ENCODE data around the gene PSMB5.
"Not testable (repeated sequence)": the region's sequence is repeated elsewhere in the genome, so short reads cannot be mapped to it uniquely, and the experiment has no call there.

The PSMB5 gene

DNA sequence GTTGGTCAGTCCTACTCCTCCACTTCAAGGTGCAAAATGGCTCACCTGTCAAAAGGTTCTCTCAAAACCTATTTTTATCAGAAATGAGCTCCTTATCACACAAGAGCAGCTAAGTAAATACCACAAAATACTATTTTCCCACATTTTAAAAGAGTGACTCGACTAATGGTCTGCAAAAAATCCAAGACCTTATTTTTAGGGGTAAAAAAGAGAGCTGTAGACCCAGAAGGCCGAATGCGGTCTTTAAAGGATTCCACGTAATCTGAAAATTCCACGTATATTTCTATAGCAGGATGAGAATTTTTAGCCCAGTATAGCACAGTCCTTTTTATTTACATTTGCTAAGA lies 28.5 kb downstream of the PSMB5 start:
- H3K4me2 ChIP-seq (ENCODE audit: low read length, poor library complexity, severe bottlenecking) = peak overlapping the region; percentile 51
- no peak overlapping the region for H2AFZ ChIP-seq (ENCODE audit: low read depth, low read length)
- H2AK5ac ChIP-seq (ENCODE audit: low read length, severe bottlenecking) = no peak overlapping the region
- no peaks in the 10 kb centered on the region for H3K4me1 ChIP-seq (ENCODE audit: control insufficient read depth, insufficient read depth, low read depth, low read length)
- no peak overlapping the region for H3K4ac ChIP-seq (ENCODE audit: low read depth in 1 of 2, low read length in 2 of 2)
- H4K91ac ChIP-seq (ENCODE audit: low read length) = no peak overlapping the region
- no peak overlapping the region for H2BK120ac ChIP-seq (ENCODE audit: low read depth, low read length)
- H3K9ac ChIP-seq (ENCODE audit: low read length) = peak overlapping the region; percentile 90
- no peak for DNase-seq
- H2BK12ac ChIP-seq (ENCODE audit: low read length in 2 of 2) = no peak overlapping the region
- peak overlapping the region; percentile 94 for H3K27ac ChIP-seq (ENCODE audit: low read length, poor library complexity, severe bottlenecking)
- no peak overlapping the region for H3K23ac ChIP-seq (ENCODE audit: low read length in 2 of 2)
- H3K9me3 ChIP-seq (ENCODE audit: control insufficient read depth, low read length) = no peaks in the 10 kb centered on the region
- no peaks in the 10 kb centered on the region for H3K36me3 ChIP-seq (ENCODE audit: control insufficient read depth in 1 of 2, insufficient read depth in 2 of 2, low read depth in 1 of 2, low read length in 2 of 2)
- H3K27me3 ChIP-seq (ENCODE audit: control insufficient read depth in 1 of 2, insufficient read depth in 1 of 2, low read length in 2 of 2) = no peaks in the 10 kb centered on the region
- H3K4me3 ChIP-seq (ENCODE audit: insufficient read depth in 1 of 2, low read depth in 1 of 2, low read length in 2 of 2) = peak overlapping the region in 1 of 2 experiments; percentile 90
- H4K8ac ChIP-seq (ENCODE audit: low read length) = no peak overlapping the region
- H2BK5ac ChIP-seq (ENCODE audit: low read depth, low read length, poor library complexity, severe bottlenecking) = no peak overlapping the region
- H2BK15ac ChIP-seq (ENCODE audit: low read depth, poor library complexity, severe bottlenecking) = no peak overlapping the region
- no peaks in the 10 kb centered on the region for H3K79me1 ChIP-seq (replicated peaks; ENCODE audit: low read length, poor library complexity, severe bottlenecking)
- 89% methylated on average over 5 of the region's 5 CpGs for WGBS
- no peak overlapping the region for H3K18ac ChIP-seq (ENCODE audit: low read depth in 1 of 2, low read length in 2 of 2)
- H3K14ac ChIP-seq (ENCODE audit: low read length in 2 of 2) = no peak overlapping the region

DNA sequence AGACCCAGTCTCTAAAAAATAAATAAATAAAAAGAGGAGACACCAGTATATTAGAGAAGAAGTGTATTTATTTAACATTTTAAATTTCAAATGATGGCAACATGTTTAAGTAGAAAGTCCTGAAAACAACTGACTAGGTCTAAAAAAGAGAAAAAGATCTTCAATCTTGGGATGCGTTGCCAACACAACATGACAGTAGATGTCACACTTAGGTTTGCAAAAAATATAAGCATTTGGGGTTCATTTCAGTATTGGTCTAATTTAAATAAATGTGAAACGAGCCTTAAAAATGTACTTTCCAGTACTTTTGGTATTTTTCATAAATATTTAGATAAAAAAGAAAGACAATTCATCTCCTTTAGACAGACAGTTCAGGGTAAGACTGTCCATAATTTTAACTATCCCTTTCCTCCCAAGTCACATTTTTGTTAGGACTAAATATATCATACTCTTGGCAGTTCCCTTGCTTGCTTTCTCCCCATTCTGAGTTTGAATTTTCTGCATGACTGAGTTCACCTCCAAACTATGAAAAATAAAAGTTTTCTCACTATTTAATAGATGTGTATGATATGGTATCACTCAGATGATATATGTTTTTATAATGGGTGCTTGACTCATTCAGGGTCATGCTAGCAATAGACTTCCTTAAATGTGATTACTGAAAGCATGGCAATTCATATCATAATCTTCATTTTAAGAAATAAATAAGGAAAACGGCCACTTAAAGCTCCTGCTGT lies 29.1 kb downstream of the PSMB5 start:
- H3K36me3 ChIP-seq (ENCODE audit: control insufficient read depth in 1 of 2, insufficient read depth in 2 of 2, low read depth in 1 of 2, low read length in 2 of 2) = no peaks in the 10 kb centered on the region
- H3K14ac ChIP-seq (ENCODE audit: low read length in 2 of 2) = no peak overlapping the region

DNA sequence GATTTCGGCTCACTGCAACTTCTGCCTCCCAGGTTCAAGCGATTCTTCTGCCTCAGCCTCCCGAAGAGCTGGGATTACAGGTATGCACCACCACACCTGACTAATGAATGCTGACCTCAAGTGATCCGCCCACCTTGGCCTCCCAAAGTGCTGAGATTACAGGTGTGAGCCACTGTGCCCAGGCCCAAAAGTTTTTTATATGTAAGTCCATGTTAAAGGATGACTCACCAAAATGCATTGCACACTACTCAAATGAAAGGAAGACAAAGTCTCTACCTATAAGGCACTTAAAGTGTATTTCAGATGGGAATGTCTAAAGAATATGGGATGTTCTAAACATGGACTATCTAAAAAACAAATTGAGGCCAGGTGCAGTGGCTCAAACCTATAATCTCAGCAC lies 30.4 kb downstream of the PSMB5 start:
- not testable (repeated sequence) for H3K4me3 ChIP-seq (ENCODE audit: insufficient read depth in 1 of 2, low read depth in 1 of 2, low read length in 2 of 2)
- WGBS = 100% methylated on average over 4 of the region's 4 CpGs

More for the DNA sequence above, 29.1 kb downstream of the PSMB5 start:
- WGBS = 77% methylated on average over 2 of the region's 3 CpGs
- Histone ChIP-seq H3K4me3 (ENCODE audit: insufficient read depth in 1 of 2, low read depth in 1 of 2, low read length in 2 of 2) (peak overlapping the region in 1 of 2 experiments; percentile 90), H3K18ac (ENCODE audit: low read depth in 1 of 2, low read length in 2 of 2) (no peak overlapping the region), H3K23ac (ENCODE audit: low read length in 2 of 2) (no peak overlapping the region), H3K4me2 (ENCODE audit: low read length, poor library complexity, severe bottlenecking) (peak overlapping the region; percentile 51), H3K4me1 (ENCODE audit: control insufficient read depth, insufficient read depth, low read depth, low read length) (no peaks in the 10 kb centered on the region), H3K9me3 (ENCODE audit: control insufficient read depth, low read length) (no peaks in the 10 kb centered on the region), H3K9ac (ENCODE audit: low read length) (no peak overlapping the region), H3K27ac (ENCODE audit: low read length, poor library complexity, severe bottlenecking) (no peak overlapping the region), H2BK5ac (ENCODE audit: low read depth, low read length, poor library complexity, severe bottlenecking) (no peak overlapping the region), H3K27me3 (ENCODE audit: control insufficient read depth in 1 of 2, insufficient read depth in 1 of 2, low read length in 2 of 2) (no peaks in the 10 kb centered on the region), H2BK15ac (ENCODE audit: low read depth, poor library complexity, severe bottlenecking) (no peak overlapping the region), H2AFZ (ENCODE audit: low read depth, low read length) (no peak overlapping the region), H4K91ac (ENCODE audit: low read length) (no peak overlapping the region), H3K79me1 (replicated peaks; ENCODE audit: low read length, poor library complexity, severe bottlenecking) (no peaks in the 10 kb centered on the region), H3K4ac (ENCODE audit: low read depth in 1 of 2, low read length in 2 of 2) (no peak overlapping the region), H4K8ac (ENCODE audit: low read length) (no peak overlapping the region), H2BK12ac (ENCODE audit: low read length in 2 of 2) (no peak overlapping the region), H2AK5ac (ENCODE audit: low read length, severe bottlenecking) (no peak overlapping the region), H2BK120ac (ENCODE audit: low read depth, low read length) (no peak overlapping the region)
- no peak for DNase-seq

DNA sequence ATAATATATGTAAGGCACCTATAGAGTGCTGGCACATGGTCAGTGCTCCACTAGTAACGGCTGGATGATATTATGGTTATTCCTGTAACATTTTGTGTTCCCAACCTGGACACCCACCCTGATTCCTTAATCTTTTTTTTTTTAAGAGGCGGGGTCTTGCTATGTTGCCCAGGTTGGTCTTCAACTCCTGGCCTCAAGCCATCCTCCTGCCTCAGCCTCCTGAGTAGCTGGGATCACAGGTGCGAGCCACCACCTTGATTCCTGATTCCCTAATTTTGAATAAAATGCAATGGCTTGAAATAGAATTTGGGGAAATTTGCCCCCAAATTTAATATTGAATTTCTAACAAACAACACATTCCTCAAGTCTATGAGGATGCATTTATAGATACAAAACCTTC lies 32.1 kb downstream of the PSMB5 start:
- no peaks in the 10 kb centered on the region for H3K79me1 ChIP-seq (replicated peaks; ENCODE audit: low read length, poor library complexity, severe bottlenecking)
- H3K9me3 ChIP-seq (ENCODE audit: control insufficient read depth, low read length) = no peaks in the 10 kb centered on the region
- H2AFZ ChIP-seq (ENCODE audit: low read depth, low read length) = no peak overlapping the region
- no peak overlapping the region for H3K4ac ChIP-seq (ENCODE audit: low read depth in 1 of 2, low read length in 2 of 2)
- H3K18ac ChIP-seq (ENCODE audit: low read depth in 1 of 2, low read length in 2 of 2) = no peak overlapping the region
- H3K27ac ChIP-seq (ENCODE audit: low read length, poor library complexity, severe bottlenecking) = no peak overlapping the region
- no peak overlapping the region for H2BK15ac ChIP-seq (ENCODE audit: low read depth, poor library complexity, severe bottlenecking)
- no peak overlapping the region for H2BK5ac ChIP-seq (ENCODE audit: low read depth, low read length, poor library complexity, severe bottlenecking)
- H2BK12ac ChIP-seq (ENCODE audit: low read length in 2 of 2) = no peak overlapping the region
- H3K9ac ChIP-seq (ENCODE audit: low read length) = no peak overlapping the region
- H4K91ac ChIP-seq (ENCODE audit: low read length) = no peak overlapping the region
- no peaks in the 10 kb centered on the region for H3K27me3 ChIP-seq (ENCODE audit: control insufficient read depth in 1 of 2, insufficient read depth in 1 of 2, low read length in 2 of 2)
- H4K8ac ChIP-seq (ENCODE audit: low read length) = no peak overlapping the region
- H3K36me3 ChIP-seq (ENCODE audit: control insufficient read depth in 1 of 2, insufficient read depth in 2 of 2, low read depth in 1 of 2, low read length in 2 of 2) = peaks cover 0 to 8% of the 10 kb centered on the region in 2 experiments
- WGBS = 100% methylated on average over 2 of the region's 3 CpGs
- no peaks in the 10 kb centered on the region for H3K4me1 ChIP-seq (ENCODE audit: control insufficient read depth, insufficient read depth, low read depth, low read length)
- H2BK120ac ChIP-seq (ENCODE audit: low read depth, low read length) = no peak overlapping the region
- no peak overlapping the region for H3K4me2 ChIP-seq (ENCODE audit: low read length, poor library complexity, severe bottlenecking)
- no peak for DNase-seq
- H2AK5ac ChIP-seq (ENCODE audit: low read length, severe bottlenecking) = no peak overlapping the region
- H3K23ac ChIP-seq (ENCODE audit: low read length in 2 of 2) = no peak overlapping the region
- no peak overlapping the region for H3K4me3 ChIP-seq (ENCODE audit: insufficient read depth in 1 of 2, low read depth in 1 of 2, low read length in 2 of 2)
- no peak overlapping the region for H3K14ac ChIP-seq (ENCODE audit: low read length in 2 of 2)

More for the DNA sequence above, 30.4 kb downstream of the PSMB5 start:
- not testable (repeated sequence) for H3K27me3 ChIP-seq (ENCODE audit: control insufficient read depth in 1 of 2, insufficient read depth in 1 of 2, low read length in 2 of 2); H3K4ac ChIP-seq (ENCODE audit: low read depth in 1 of 2, low read length in 2 of 2); DNase-seq; H4K8ac ChIP-seq (ENCODE audit: low read length); H3K4me1 ChIP-seq (ENCODE audit: control insufficient read depth, insufficient read depth, low read depth, low read length); H2BK5ac ChIP-seq (ENCODE audit: low read depth, low read length, poor library complexity, severe bottlenecking); H2BK12ac ChIP-seq (ENCODE audit: low read length in 2 of 2); H2AK5ac ChIP-seq (ENCODE audit: low read length, severe bottlenecking); H3K9me3 ChIP-seq (ENCODE audit: control insufficient read depth, low read length); H3K23ac ChIP-seq (ENCODE audit: low read length in 2 of 2); H2BK15ac ChIP-seq (ENCODE audit: low read depth, poor library complexity, severe bottlenecking); H3K9ac ChIP-seq (ENCODE audit: low read length); H3K14ac ChIP-seq (ENCODE audit: low read length in 2 of 2); H3K79me1 ChIP-seq (replicated peaks; ENCODE audit: low read length, poor library complexity, severe bottlenecking); H2AFZ ChIP-seq (ENCODE audit: low read depth, low read length); H2BK120ac ChIP-seq (ENCODE audit: low read depth, low read length); H3K27ac ChIP-seq (ENCODE audit: low read length, poor library complexity, severe bottlenecking); H3K18ac ChIP-seq (ENCODE audit: low read depth in 1 of 2, low read length in 2 of 2); H4K91ac ChIP-seq (ENCODE audit: low read length); H3K36me3 ChIP-seq (ENCODE audit: control insufficient read depth in 1 of 2, insufficient read depth in 2 of 2, low read depth in 1 of 2, low read length in 2 of 2); H3K4me2 ChIP-seq (ENCODE audit: low read length, poor library complexity, severe bottlenecking)

Measured in mesenchymal stem cell (in vitro differentiated cells and primary cell).